RWPE1 (cell line): ENCODE data around the gene OR6J1.
A peak's percentile ranks its signal among the peaks of the same experiment; 100 is the strongest.
"Not testable (repeated sequence)": the region's sequence is repeated elsewhere in the genome, so short reads cannot be mapped to it uniquely, and the experiment has no call there.

Experiments
- CTCF ChIA-PET: fragments of 350-600 bp; sonication (Branson Sonifier 250); formaldehyde crosslinking; extraction: SDS; loops from one replicate; lab custom pipeline; 2021; lab: Yijun Ruan, JAX
- POLR2A ChIA-PET: fragments of 400-600 bp; formaldehyde crosslinking; extraction: SDS; loops from one replicate; lab custom pipeline; 2020; ENCODE audit warnings: antibody characterized with exemption; ENCODE audit not compliant: low non-redundant PET; lab: Yijun Ruan, JAX
- DNase-seq: peaks from one replicate; pipeline ENCODE4 v3.0.0; 2012; ENCODE audit warnings: low spot score
- H3K27ac ChIP-seq: fragments of 450-650 bp; 2 replicates; pipeline ENCODE4 v1.5.1; 2017
- CTCF ChIP-seq: fragments of 450-650 bp; conservative IDR thresholded peaks from 2 replicates; pipeline ENCODE4 v1.5.1; 2017; ENCODE audit warnings: low read depth, mild to moderate bottlenecking

OR6J1 gene

GRCh38 chr14:22588526-22589095 lies 55.5 kb downstream of the OR6J1 start:
- ChIA-PET CTCF (interaction anchor here (0.6 to 2.2 kb wide), 8 partner anchors 11 to 388 kb away, joined by 3 to 8 read pairs (median 4); no protein-coding TSS in a partner anchor), POLR2A (interaction anchor here (1.0 kb wide), 1 partner anchor 10 kb away, joined by 5 read pairs; no protein-coding TSS in a partner anchor)
- no peak for DNase-seq
- TF ChIP-seq CTCF: no peak
- H3K27ac ChIP-seq: peak overlapping the region; percentile 94

- H3K27ac ChIP-seq, POLR2A ChIA-PET, DNase-seq: not testable (repeated sequence)
- CTCF ChIA-PET: interaction anchor here (0.7 to 1.1 kb wide), 2 partner anchors 56 to 65 kb away, joined by 4 read pairs; partner anchors contain the start of gene OR6J1
These were observed 56.3 kb downstream of the OR6J1 start for GRCh38 chr14:22587677-22588422.

DNA sequence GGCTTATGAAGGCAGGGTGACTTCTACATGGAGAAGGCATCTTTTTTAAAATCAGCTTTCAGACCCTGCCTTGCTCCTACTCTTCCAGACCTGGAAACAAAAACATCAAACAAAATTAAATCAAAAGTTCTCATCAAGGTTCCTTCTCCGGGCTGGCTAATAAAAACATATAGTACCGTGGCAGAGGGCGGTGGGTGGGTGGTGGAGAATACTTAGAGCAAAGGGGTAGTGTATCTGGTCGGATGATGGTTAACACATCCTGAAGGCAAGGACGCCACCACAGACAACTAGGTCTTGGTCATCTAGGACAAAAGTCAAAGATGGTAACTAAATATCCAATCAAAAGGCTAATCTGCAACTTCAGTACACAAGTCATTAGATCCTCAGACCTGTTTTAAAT lies 56.9 kb downstream of the OR6J1 start:
- DNase-seq: no peak
- CTCF ChIA-PET: no interaction called here
- POLR2A ChIA-PET: no interaction called here
- no peak for TF ChIP-seq CTCF
- H3K27ac ChIP-seq: no peak overlapping the region

GRCh38 chr14:22583994-22584393 lies 60.2 kb downstream of the OR6J1 start:
- no peak overlapping the region for H3K27ac ChIP-seq
- ChIA-PET POLR2A (no interaction called here), CTCF (no interaction called here)
- DNase-seq: no peak
- TF ChIP-seq CTCF: no peak
